Astrocyte (in vitro differentiated cells and primary cell): Measurements from ENCODE around the gene GREM1. TPM values are rescaled to one million over a fixed set of nuclear protein-coding genes. Genes with fewer than 3 reads are reported as not detected.
A peak's percentile ranks its signal among the peaks of the same experiment; 100 is the strongest.

Source experiments
- DNase-seq: peaks from one replicate; pipeline ENCODE4 v3.0.0-alpha.2; 2010; ENCODE audit warnings: low read depth
- FAIRE-seq: peaks from 2 replicates; lab custom pipeline; 2011; peaks lifted over from hg19 to GRCh38; lab: Jason Lieb, UNC
- H2AFZ ChIP-seq: 2 replicates; pipeline ENCODE4 v1.6.0; 2012; ENCODE audit warnings: low read depth, low read length, inconsistent platforms
- H3K27ac ChIP-seq: 2 replicates; pipeline ENCODE4 v1.5.1; 2011; ENCODE audit warnings: low read depth, low read length, inconsistent platforms
- H3K27me3 ChIP-seq: 2 replicates; pipeline ENCODE4 v1.6.0; 2011; ENCODE audit warnings: low read length, inconsistent platforms; ENCODE audit not compliant: insufficient read depth
- H3K36me3 ChIP-seq: 2 replicates; pipeline ENCODE4 v1.5.1; 2011; ENCODE audit warnings: low read length, inconsistent platforms; ENCODE audit not compliant: insufficient read depth
- H3K4me1 ChIP-seq: 2 replicates; pipeline ENCODE4 v1.5.1; 2011; ENCODE audit warnings: low read length, inconsistent platforms; ENCODE audit not compliant: insufficient read depth
- H3K4me2 ChIP-seq: 2 replicates; pipeline ENCODE4 v1.6.0; 2012; ENCODE audit warnings: low read length, inconsistent platforms
- H3K4me3 ChIP-seq: 2 replicates; pipeline ENCODE4 v1.5.1; 2011; ENCODE audit warnings: low read depth, mild to moderate bottlenecking, low read length, inconsistent platforms; ENCODE audit not compliant: insufficient read depth
- H3K79me2 ChIP-seq: 2 replicates; pipeline ENCODE4 v1.6.0; 2012; ENCODE audit warnings: mild to moderate bottlenecking, low read length, inconsistent platforms; ENCODE audit not compliant: insufficient read depth
- H3K9ac ChIP-seq: 2 replicates; pipeline ENCODE4 v1.6.0; 2012; ENCODE audit warnings: mild to moderate bottlenecking, low read length, inconsistent platforms
- H3K9me3 ChIP-seq: 2 replicates; pipeline ENCODE4 v1.5.1; 2012; ENCODE audit warnings: low read depth, mild to moderate bottlenecking, low read length, inconsistent platforms; ENCODE audit not compliant: insufficient read depth
- H4K20me1 ChIP-seq: 2 replicates; pipeline ENCODE4 v1.6.0; 2012; ENCODE audit warnings: low read length, inconsistent platforms; ENCODE audit not compliant: insufficient read depth
- H3K27ac Mint-ChIP-seq: one replicate; pipeline ENCODE4 v1.8.0; 2021; ENCODE audit warnings: mild to moderate bottlenecking, mixed read lengths; ENCODE audit not compliant: unreplicated experiment
- H3K27me3 Mint-ChIP-seq: one replicate; pipeline ENCODE4 v1.8.0; 2021; ENCODE audit warnings: low read depth, mixed read lengths; ENCODE audit not compliant: unreplicated experiment
- H3K36me3 Mint-ChIP-seq: one replicate; pipeline ENCODE4 v1.8.0; 2021; ENCODE audit warnings: low read depth, mixed read lengths; ENCODE audit not compliant: unreplicated experiment
- H3K4me1 Mint-ChIP-seq: one replicate; pipeline ENCODE4 v1.8.0; 2021; ENCODE audit warnings: low read depth, mixed read lengths; ENCODE audit not compliant: unreplicated experiment
- H3K4me3 Mint-ChIP-seq: one replicate; pipeline ENCODE4 v1.8.0; 2021; ENCODE audit warnings: mild to moderate bottlenecking, moderate library complexity, mixed read lengths; ENCODE audit not compliant: unreplicated experiment
- H3K9me3 Mint-ChIP-seq: one replicate; pipeline ENCODE4 v1.8.0; 2021; ENCODE audit warnings: mild to moderate bottlenecking, mixed read lengths; ENCODE audit not compliant: unreplicated experiment
- EZH2 ChIP-seq: IDR thresholded peaks from 2 replicates; pipeline ENCODE4 v1.6.1; 2012; ENCODE audit warnings: mild to moderate bottlenecking, low read length, inconsistent platforms; ENCODE audit not compliant: insufficient read depth
- total RNA-seq: library from RNA; stranded (reverse); gene quantifications from 2 replicates; pipeline ENCODE4 v1.2.1, GENCODE V29; 2021
- TF ChIP-seq, protein P1 (sequence below): IDR thresholded peaks from 2 replicates; pipeline ENCODE4 v1.5.1; 2011; ENCODE audit warnings: low read depth, mild to moderate bottlenecking, inconsistent platforms, low read length, moderate library complexity; ENCODE audit not compliant: insufficient read depth

GREM1 gene
- total RNA-seq, 1 donor from 2014 or later: 112 TPM

GRCh38 chr15:32676169-32676568, 41.6 kb upstream of the GREM1 start:
- Mint-ChIP-seq H3K27me3 (no peaks in the 10 kb centered on the region), H3K27ac (no peak overlapping the region), H3K4me1 (no peaks in the 10 kb centered on the region), H3K36me3 (no peaks in the 10 kb centered on the region), H3K9me3 (no peaks in the 10 kb centered on the region), H3K4me3 (no peak overlapping the region)
- Histone ChIP-seq H3K4me3 (no peak overlapping the region), H3K79me2 (no peaks in the 10 kb centered on the region), H3K27ac (no peak overlapping the region), H2AFZ (no peak overlapping the region), H3K9me3 (no peaks in the 10 kb centered on the region), H3K36me3 (no peaks in the 10 kb centered on the region), H3K4me1 (peaks cover 9% of the 10 kb centered on the region), H4K20me1 (no peaks in the 10 kb centered on the region), H3K27me3 (no peaks in the 10 kb centered on the region), H3K4me2 (no peak overlapping the region), H3K9ac (no peak overlapping the region)
- TF ChIP-seq EZH2: no peak
- TF ChIP-seq, protein P1, sequence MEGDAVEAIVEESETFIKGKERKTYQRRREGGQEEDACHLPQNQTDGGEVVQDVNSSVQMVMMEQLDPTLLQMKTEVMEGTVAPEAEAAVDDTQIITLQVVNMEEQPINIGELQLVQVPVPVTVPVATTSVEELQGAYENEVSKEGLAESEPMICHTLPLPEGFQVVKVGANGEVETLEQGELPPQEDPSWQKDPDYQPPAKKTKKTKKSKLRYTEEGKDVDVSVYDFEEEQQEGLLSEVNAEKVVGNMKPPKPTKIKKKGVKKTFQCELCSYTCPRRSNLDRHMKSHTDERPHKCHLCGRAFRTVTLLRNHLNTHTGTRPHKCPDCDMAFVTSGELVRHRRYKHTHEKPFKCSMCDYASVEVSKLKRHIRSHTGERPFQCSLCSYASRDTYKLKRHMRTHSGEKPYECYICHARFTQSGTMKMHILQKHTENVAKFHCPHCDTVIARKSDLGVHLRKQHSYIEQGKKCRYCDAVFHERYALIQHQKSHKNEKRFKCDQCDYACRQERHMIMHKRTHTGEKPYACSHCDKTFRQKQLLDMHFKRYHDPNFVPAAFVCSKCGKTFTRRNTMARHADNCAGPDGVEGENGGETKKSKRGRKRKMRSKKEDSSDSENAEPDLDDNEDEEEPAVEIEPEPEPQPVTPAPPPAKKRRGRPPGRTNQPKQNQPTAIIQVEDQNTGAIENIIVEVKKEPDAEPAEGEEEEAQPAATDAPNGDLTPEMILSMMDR: no peak
- DNase-seq (no peak), FAIRE-seq (no peak)

DNA sequence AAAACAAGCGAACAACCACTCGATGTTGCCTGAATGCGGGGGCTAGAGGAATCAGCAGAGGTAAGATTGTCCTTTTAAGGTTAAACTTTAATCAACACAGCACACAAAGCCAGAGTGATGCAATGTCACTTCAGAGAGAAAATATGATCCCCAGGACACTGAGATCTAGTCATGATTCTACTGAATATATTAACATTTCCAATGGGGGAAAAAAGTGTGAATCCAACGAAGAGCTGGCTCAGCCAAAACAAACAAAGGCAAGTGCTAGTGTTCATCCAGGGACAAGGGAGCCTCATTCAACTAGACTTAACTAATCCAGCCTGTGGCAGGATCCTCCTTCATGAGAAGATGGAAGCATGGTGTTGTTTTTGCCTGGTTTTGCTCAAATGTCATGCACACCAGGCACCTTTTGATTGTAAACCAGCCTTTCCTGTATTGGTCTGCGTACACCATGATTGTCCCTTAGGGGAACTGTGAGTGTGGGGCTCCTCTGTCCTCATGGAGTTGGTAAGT, 40.5 kb upstream of the GREM1 start:
- no peak overlapping the region for H2AFZ ChIP-seq
- H3K4me3 Mint-ChIP-seq: no peak overlapping the region
- H3K27ac Mint-ChIP-seq: peak overlapping the region; percentile 9
- H3K36me3 ChIP-seq: no peaks in the 10 kb centered on the region
- TF ChIP-seq EZH2: no peak
- TF ChIP-seq, protein P1: no peak
- no peaks in the 10 kb centered on the region for H3K27me3 Mint-ChIP-seq
- H3K27ac ChIP-seq: no peak overlapping the region
- peaks cover 2% of the 10 kb centered on the region for H3K4me1 Mint-ChIP-seq
- no peaks in the 10 kb centered on the region for H3K79me2 ChIP-seq
- H3K9ac ChIP-seq: no peak overlapping the region
- H4K20me1 ChIP-seq: no peaks in the 10 kb centered on the region
- H3K9me3 Mint-ChIP-seq: no peaks in the 10 kb centered on the region
- H3K27me3 ChIP-seq: no peaks in the 10 kb centered on the region
- DNase-seq (no peak), FAIRE-seq (peak; percentile 23)
- no peak overlapping the region for H3K4me3 ChIP-seq
- H3K36me3 Mint-ChIP-seq: no peaks in the 10 kb centered on the region
- H3K4me2 ChIP-seq: peak overlapping the region; percentile 5
- H3K4me1 ChIP-seq: peaks cover 16% of the 10 kb centered on the region
- H3K9me3 ChIP-seq: no peaks in the 10 kb centered on the region

- Histone ChIP-seq H4K20me1 (no peaks in the 10 kb centered on the region), H3K36me3 (no peaks in the 10 kb centered on the region), H2AFZ (no peak overlapping the region), H3K27ac (no peak overlapping the region), H3K27me3 (no peaks in the 10 kb centered on the region), H3K4me2 (no peak overlapping the region), H3K79me2 (no peaks in the 10 kb centered on the region), H3K4me3 (no peak overlapping the region), H3K9me3 (no peaks in the 10 kb centered on the region), H3K9ac (no peak overlapping the region), H3K4me1 (peaks cover 35% of the 10 kb centered on the region)
- TF ChIP-seq EZH2: no peak
- TF ChIP-seq, protein P1: no peak
- Mint-ChIP-seq H3K27ac (no peak overlapping the region), H3K27me3 (no peaks in the 10 kb centered on the region), H3K4me3 (no peak overlapping the region), H3K36me3 (no peaks in the 10 kb centered on the region), H3K4me1 (peaks cover 22% of the 10 kb centered on the region), H3K9me3 (no peaks in the 10 kb centered on the region)
- DNase-seq (no peak), FAIRE-seq (no peak)
These were observed 38.5 kb upstream of the GREM1 start for GRCh38 chr15:32679298-32679690.
